NK-92 treated with Interleukin-12 subunit alpha and Interleukin-12 subunit beta, amount 100 ng/mL, for 24 hours (cell line): ENCODE data around the gene SEMA5A.

ENCODE experiments used
- DNase-seq: peaks from one replicate; lab custom pipeline; 2025; lab: John Stamatoyannopoulos, UW

SEMA5A gene

DNA sequence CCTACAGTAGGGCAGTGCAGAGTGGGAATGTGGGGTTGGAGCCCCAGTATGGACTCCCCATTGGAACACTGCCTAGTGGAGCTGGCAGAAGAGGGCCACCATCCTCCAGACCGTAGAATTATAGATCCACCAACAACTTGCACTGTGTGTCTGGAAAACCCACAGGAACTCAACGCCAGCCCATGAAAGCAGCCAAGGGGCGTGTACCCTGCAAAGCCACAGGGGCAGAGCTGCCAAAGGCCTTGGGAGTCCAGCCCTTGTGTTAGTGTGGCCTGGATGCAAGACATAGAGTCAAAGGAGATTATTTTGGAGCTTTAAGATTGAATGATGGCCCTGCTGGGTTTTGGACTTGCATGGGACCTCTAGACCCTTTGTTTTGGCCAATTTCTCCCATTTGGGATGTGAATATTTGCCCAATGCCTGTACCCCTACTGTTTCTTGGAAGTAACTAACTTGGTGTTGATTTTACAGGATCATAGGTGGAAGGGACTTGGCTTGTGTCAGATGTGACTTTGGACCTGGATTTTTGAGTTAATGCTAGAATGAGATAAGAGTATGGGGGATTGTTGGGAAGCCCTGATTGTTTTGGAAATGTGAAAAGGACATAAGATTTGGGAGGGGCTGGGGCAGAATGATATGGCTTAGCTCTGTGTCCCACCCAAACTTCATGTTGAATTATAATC is 266.8 kb downstream of the SEMA5A start:
- DNase-seq, result no peak

DNA sequence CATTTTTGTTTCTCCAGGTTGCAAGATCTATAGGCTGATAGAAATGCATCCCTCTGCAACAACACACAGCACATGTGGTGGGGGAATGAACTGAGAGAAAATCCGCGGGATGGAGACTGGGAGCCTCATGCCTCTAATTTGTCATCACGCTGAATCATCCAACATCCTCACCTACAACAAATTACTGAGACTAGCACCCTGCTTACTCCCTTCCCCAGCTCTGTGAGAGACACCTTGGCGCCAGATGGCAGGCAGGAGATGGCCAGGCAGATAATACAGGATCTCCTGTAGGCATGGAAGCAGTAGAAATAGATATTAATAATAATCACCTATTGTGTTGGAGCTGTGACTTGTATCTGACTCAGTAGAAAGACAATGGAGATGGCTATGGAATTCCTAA is 276.9 kb downstream of the SEMA5A start:
- DNase-seq, result no peak

DNA sequence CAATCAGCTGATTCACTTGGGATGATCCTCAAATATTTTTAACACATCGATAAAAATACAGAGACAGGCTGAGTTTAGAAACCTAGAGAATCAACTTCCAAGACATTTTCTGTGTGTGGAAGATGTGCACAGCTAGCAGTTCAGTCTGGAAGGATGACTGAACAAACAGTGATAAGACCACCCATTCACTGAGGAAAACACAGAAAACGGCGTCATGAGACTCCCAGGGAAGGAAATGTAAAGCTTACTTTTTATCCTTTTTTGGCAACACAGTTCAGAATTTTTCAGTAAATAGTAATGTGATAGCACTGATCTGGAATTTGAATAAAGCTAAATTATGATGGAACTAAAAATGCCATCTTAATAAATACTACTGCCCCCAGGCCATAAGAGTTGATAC is 277.6 kb downstream of the SEMA5A start:
- no peak for DNase-seq

DNA sequence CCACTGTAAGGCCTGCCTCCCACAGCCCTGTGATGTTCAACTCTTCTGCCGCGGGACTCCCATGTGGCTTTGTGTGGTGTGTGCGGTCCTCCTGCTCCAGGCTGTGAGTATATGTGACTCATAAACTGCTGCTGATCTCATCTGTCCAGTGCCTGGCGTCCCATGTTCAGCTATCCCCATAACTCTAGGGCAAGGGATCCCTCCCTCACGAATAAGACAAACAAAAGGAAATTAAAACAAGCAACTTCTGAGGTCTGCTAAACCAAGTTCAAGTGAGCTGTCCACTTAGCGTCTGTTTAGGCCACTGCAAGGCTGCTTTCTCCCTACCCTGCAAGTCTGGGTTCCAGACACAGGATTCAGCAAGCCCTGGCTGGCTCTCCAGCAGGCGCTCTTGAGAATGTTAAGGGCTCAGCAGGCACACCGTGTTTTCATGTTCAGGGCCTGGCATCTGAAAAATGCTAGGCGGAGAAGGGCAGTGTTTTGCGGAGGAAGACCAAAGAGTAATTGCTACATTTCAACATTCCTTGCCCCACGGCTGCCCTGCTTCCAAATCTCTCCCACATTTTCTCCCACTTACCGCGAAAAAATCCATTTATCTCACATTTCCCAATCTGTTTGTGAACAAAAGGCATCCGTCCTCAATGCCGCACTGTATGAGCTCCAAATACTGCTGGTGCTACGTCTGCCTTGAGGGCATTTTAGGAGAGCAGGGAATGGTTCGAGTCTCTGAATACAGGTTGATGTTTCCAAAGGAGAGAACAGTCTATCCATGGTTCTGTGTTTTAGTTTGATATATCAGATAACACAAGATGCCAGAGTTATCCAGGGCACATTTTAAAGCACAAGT is 280.2 kb downstream of the SEMA5A start:
- no peak for DNase-seq

DNA sequence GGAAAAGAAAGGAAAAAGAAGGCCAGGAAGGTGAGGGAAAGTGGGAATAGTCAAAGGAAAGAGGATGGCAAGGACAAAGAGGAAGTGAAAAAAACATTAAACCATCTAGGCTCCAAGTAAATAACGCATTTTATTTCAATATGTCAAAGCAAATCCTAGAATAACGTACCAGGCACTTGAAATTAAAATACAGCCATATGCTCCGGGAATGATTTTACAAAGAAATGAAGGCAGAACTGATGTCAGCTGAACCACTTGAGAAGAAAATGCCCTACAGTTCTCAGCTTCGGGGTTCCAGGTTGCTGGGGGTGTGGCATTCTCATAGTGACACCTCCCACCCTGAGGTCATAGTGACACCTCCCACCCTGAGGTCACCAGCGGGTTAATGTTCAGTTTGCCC is 281.6 kb downstream of the SEMA5A start:
- DNase-seq, result no peak

DNA sequence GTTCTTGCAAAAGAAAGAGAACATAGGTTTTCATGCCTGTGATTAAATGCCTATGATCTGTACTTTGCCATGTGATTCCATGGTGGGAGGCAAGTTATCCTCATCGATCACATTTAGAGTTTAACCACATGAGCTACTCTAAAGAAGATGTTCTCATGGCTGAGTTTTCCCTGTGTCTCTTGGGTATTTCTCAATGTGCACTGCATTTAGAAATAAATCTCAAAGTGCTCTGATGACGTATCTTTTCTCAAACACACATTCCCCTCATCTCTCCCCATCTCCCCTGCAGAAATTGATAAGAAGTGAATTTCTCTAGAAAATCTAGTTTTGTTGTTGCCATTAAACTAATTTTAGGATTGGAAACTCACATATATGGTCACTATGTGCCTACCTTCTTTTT is 282.2 kb downstream of the SEMA5A start:
- no peak for DNase-seq

DNA sequence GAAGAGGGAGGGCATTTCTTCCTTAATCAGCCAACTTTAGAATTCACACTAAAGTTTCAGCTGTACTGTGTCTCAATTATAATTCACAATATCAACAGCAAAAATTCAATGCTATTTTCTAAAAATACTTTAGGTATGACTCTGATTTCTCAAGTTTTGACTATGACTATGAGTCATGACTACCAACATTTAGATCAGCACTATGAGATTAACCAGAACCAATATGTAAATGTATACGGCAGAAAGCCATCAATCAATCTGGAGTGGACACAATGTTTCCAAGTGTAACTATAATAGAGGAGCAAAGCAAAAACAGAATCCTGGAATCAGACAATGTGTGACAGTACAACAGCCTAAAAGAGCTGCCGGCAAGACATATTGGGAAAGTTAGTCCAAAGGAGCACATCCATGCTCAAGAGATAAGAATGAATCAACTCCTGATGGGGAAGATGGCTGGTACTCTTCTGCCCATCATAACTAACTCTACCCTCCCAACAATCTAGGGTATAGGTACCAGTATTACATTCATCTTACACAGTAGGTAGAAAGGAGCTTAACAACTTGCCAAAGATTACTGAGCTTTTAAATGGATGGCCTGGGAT is 294.4 kb downstream of the SEMA5A start:
- no peak for DNase-seq

DNA sequence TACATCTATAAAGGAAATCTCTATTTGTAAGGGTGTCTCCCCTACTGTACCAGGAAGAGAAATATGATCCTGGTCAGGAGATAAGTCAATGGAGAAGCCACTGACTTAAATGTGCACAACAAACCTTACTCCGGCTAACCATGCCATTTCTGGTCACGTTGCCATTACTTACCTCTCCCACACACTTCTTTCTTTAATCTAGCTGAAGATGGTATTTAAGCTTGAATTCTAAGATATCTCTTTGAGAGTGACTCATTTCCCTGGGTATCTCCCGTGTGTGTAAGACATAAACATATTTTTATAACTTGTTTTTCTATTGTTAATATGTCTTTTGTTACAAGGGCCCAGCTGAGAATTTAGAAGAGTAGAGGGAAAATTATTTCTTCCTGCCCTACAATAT is 296.6 kb downstream of the SEMA5A start:
- DNase-seq, result no peak

DNA sequence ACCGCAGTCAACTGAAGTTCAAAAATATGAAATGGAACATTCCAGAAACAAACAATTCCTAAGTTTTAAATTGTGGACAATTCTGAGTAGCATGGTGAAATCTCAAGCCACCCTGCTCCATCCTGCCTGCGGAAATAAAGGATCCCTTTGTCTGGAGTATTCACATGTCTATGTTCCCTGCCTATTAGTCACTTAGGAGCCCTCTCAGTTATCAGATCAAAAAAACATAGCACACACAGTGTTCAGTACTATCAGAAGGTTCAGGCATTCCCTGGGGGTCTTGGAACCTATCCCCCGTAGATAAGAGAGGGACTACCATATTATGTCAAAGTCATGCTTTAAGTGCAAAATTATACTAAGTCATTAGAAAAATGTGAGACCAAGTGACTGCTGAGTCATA is 300.8 kb downstream of the SEMA5A start:
- no peak for DNase-seq

DNA sequence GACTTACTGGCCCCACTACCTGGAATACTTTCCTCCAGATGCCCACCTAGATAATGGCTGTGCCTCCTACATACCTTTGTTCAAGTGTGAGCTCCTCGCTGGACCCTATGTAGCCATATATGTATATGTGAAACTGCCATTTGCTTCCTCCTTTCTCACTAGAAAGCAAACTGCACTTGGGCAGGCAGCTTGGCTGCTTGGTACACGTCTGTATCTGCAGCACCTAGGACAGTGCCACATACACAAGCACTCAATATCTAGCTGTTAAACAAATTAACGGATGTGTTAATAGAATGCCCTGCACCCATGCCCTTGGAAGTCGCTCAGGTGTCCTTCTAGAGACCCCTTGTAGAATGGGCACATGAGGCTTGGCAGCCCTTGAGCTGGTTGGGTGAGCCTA is 301.5 kb downstream of the SEMA5A start:
- no peak for DNase-seq

DNA sequence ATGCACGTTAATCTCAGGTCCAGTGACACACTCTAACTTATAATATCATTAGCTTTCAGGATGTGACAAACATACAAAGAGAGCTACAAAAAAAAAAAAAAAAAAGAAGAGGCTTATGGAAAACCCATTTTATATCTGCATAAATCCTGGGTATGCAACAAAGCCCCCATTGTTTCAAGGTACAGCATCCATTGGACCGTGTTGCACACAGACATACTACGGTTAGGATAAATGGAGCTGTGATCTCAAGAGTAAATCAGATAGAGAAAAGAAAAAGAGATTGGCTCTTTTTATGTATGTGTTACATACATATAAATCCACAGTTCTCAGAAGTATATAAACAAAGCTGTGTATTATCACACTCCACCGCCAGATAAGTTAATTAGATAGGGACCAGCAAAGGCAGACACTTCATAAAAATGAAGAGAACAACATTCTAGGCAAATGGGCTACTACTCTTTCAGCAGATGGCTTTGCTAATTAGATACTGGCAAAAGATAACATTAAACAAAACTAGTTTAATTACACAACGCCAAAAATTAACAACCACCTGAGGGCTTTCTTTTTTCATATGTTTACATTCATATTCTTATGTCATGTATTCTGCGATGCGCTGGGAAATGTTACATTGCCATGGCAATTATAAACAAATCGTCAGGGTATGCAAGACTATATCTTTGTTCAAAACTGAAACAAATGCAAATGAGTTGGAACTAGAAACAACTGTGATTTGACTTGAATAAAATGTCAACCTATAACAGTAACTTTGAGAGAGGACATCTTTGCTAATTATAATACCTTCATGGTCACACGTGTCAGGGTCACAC is 304.2 kb downstream of the SEMA5A start:
- DNase-seq, result no peak

DNA sequence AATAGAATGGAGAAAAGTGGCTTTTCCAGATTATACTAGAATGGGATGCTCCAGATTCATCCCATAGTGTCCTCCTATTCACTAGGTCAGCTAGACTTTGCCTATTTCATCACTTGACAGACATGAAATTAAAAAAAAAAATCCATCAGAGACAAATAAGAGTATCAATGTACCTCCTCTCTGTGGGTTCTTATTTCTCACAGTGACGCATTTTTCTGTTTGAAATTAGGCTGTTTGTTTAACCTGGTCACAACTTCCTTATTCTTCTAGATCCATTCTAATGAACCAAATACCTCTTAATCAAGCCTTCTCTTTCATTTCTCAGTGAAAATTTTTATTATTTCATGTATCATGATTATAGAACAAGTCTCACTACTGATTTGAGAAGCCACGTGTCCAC is 305.4 kb downstream of the SEMA5A start:
- DNase-seq, result no peak

DNA sequence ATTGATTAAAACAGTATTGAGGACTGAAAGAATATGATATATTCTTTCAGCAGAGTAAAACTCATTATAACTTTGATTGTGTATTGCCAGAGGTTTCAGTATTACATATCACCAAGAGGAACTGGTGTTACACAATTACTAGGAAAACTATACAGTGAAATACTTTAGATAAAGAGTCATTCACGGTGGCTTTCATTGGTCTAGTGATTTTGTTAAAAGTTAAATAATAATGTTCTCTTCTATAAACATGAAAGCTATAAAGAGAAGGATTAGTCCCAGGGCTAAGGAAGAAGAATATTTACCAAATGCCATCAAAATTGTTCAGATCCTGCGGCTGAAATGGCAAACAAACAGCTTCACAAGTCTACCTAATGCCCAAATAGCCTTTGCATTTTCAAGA is 306.2 kb downstream of the SEMA5A start:
- no peak for DNase-seq

DNA sequence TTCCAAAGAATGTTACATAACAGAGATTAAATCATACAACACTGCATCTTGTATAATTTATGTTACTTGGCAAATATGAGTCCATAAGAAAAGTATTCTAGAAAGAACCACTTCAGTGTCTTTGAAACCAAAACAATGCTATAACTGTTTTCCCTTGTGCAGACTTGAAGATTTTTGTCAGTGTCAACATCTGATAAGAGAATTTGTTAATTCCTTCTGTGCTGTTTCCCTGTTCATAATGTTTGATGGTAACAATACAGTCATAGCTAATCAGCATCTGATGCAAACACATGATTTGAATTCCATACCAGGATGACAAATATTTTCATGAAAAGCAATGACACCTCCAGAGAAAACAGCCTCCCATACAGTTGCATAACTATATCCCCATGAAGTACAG is 306.8 kb downstream of the SEMA5A start:
- DNase-seq, result no peak

DNA sequence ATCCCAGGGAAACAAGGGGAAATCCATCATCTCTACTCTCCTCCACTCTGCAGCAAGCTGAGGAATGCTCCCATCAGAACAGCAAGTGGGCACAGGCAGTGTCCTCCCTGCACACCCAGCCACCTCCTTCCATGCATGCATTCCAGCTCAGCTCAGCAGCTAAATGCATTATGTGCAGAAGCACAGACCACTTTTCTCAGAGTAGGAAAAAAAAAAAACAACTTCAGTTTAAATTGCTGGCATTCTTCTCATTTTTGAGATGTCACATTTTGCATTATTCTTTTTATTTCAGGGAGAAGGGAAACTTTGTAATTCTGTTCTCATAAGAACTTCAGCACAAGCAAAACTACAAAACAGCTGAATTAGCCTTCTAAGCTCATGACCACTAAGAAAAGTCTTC is 312.2 kb downstream of the SEMA5A start:
- no peak for DNase-seq

DNA sequence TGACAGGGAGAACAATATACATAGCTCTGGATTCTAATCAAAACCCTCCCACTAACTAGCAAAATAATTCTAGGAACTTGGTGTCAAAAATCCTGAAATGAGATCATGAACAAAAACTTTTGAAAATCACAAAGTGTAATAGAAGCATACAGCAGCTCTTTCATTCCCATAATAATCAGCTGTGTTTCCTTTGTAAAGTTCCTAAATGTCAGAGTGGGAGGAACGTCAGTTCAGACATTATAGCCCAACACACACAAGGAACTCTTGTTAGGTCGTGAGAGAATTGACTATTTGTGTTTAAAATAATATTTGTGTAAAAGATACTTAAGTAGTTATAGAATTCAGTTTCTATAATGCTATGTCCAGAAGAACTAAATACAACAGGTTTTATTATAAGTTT is 312.8 kb downstream of the SEMA5A start:
- no peak for DNase-seq

DNA sequence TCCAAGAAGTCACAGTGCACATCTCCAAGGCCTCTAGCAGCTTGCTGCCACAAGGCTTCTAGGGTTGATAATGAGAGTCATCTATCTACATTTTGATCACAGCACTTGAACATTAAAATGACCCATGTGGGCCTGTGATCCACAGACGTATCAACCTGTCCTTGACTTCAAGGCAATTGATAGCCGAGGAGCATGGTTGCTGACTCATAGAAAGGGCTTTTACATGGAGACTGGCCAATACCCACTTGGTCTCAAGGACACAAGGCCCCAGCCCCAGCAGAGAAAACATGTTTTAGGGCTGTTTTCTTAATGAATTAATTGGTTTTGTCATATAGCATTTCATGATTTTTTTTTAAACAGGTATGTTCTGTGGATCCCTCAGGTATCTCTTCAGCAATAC is 314.0 kb downstream of the SEMA5A start:
- no peak for DNase-seq

DNA sequence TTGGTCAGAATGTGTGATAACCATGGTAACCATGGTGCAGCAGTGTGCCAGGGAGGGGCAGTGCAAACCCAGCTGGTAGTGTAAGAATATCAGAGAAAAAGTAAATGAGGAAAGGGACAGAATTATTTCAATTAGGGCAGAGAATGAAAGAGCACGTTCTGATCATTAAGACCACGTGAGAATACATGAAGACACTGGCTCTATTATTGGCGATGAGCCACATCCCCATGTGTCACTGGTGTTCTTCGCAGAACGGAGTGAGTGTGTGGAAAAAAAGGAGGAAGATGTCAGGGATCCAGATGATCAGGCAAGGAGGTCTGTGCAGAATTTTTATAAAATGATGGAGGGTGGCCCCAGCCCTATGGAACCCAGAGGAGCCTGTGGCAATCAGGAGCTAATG is 315.5 kb downstream of the SEMA5A start:
- no peak for DNase-seq

DNA sequence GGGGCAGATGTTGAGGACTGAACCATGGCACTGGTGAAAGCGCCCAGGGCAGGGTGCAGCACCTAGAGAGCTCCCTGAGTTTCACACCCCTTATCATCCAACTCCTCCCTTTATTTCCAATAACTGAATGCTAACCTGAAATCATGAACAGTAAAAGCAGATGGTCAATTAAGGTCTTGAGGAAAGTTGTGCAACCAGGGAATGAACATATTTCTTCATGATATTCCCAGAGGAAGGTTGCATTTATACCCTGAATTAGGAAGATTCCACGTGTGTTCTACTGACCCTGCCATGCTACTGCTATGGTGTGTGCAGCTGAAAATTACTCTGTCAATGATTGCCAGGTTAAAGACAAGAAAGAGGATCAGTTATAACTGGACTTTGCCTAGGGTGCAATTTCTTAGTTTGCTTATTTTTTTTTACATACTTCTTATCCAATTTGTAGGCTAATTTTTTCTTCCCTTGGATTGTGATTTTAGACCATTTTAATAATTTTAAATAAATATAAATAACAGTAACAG is 319.8 kb downstream of the SEMA5A start:
- no peak for DNase-seq

DNA sequence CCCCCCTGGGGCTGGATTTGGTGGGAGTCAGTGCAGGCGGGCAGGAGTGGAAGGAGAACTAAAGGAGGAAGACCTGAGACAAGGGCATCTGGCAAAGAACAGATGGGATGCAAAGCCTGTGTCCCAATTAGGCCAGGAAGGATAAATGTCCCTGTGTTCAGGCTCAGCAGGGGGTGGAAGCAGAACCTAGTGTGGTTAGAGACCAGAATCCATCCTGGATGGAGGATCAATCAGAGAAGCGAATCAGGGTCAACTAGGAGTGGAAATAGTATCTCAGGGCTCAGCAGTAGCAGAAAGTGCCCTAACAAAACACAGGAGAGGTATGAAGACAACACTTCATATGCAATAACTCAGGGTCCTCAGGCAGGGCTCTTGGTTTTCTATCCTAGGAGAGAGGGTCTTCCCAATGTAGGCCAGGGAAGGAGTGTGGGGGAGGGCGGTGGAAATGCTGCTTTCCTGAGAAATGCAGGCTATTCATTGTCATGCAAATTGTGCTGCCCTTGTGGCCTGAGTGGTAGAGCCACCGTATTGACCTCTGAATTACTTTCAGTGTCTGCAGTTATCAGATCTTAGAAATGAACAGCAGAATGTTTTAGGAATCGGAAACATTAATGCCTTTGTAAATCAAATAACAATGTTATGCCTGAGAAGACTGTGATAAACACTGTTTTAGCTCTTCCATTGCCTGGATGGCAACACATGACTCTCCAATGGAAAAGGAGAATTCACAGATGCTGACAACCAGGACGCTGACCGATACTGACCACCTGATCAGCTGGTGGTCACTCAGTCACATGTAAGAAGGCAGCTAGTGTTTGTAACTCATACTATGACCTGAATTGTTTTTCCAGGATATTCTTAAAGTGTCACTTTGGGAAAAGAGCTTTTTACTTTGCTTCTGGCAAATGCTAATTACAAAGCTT is 323.6 kb downstream of the SEMA5A start:
- no peak for DNase-seq

DNA sequence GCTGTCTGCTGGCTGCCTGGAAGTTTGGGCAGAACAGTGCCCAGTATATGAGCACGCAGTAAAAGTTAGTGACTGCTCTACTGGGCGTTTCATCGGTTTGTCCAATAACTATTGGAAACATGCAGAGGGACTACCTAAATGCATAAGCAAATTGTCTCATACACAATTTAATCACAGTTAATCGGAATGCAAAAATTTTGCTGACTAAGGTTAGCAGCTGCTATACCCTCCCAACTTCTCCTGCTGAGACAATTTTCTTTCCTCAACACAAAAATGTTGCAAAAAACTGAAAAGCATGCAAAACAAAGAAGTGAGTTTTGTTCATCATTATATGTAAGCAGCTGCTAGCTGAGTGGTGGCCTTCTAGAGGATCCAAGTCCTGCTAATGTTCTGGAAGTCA is 327.5 kb downstream of the SEMA5A start:
- DNase-seq, result no peak
